ENCODE results near the gene MKI67.

DNA sequence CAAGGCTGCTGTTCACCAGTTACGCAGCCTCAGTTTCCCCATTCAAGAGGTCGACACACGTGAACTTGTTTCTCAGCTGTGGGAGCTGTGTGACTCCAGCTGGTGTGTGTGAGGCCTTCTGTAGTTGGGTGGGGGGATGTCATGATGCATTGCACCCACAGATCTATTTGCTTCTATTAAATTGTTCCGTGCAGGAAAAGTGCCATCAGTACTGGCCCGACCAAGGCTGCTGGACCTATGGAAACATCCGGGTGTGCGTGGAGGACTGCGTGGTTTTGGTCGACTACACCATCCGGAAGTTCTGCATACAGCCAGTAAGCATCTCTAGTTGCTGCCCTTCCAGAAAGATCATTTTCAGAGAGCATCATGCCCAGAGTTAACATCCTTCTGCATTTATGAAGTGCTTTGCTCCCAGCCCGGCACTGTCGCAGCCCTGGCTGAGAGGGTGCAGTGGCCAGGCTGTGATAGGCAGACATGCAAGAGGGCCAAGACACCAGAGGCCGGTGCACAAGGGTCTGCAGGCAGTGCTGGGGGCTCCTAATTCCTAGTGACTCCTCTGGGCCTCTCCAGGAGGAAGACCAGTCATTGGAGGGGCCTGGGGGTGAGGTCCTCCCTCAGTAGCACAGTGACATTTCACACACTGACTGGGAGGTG lies 60.2 kb downstream of the MKI67 start:
- TF ChIP-seq, protein P1, sequence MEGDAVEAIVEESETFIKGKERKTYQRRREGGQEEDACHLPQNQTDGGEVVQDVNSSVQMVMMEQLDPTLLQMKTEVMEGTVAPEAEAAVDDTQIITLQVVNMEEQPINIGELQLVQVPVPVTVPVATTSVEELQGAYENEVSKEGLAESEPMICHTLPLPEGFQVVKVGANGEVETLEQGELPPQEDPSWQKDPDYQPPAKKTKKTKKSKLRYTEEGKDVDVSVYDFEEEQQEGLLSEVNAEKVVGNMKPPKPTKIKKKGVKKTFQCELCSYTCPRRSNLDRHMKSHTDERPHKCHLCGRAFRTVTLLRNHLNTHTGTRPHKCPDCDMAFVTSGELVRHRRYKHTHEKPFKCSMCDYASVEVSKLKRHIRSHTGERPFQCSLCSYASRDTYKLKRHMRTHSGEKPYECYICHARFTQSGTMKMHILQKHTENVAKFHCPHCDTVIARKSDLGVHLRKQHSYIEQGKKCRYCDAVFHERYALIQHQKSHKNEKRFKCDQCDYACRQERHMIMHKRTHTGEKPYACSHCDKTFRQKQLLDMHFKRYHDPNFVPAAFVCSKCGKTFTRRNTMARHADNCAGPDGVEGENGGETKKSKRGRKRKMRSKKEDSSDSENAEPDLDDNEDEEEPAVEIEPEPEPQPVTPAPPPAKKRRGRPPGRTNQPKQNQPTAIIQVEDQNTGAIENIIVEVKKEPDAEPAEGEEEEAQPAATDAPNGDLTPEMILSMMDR (IDR thresholded peaks at IDR 0.05): no peak
- TF ChIP-seq POLR2A (IDR thresholded peaks at IDR 0.05) (no peak), POLR2AphosphoS5 (IDR thresholded peaks at IDR 0.05) (no peak)
